Fibroblast of upper back skin (primary cell): ENCODE results near the gene ZCRB1.

Source experiments
- DNase-seq: peaks from one replicate; pipeline ENCODE4 v3.0.0-alpha.2; 2013

Gene ZCRB1

GRCh38 chr12:42277396-42278127, 48.3 kb downstream of the ZCRB1 start:
- DNase-seq = peak; percentile 13

GRCh38 chr12:42275499-42275898, 50.4 kb downstream of the ZCRB1 start:
- DNase-seq = no peak

DNA sequence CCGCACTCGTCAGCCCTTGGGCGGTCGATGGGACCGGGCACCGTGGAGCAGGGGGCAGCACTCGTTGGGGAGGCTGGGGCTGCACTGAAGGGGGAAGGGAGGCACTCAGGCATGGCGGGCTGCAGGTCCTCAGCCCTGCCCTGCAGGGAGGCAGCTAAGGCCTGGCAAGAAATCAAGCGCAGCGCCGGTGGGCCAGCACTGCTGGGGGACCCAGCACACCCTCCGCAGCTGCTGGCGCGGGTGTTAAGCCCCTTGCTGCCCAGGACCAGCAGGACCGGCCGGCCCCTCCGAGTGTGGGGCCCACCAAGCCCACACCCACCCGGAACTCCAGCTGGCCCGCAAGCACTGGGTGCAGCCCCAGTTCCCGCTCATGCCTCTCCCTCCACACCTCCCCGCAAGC, 52.2 kb downstream of the ZCRB1 start:
- DNase-seq = no peak

- no peak for DNase-seq
Measured at GRCh38 chr12:42270596-42270995, 55.3 kb downstream of the ZCRB1 start.

DNA sequence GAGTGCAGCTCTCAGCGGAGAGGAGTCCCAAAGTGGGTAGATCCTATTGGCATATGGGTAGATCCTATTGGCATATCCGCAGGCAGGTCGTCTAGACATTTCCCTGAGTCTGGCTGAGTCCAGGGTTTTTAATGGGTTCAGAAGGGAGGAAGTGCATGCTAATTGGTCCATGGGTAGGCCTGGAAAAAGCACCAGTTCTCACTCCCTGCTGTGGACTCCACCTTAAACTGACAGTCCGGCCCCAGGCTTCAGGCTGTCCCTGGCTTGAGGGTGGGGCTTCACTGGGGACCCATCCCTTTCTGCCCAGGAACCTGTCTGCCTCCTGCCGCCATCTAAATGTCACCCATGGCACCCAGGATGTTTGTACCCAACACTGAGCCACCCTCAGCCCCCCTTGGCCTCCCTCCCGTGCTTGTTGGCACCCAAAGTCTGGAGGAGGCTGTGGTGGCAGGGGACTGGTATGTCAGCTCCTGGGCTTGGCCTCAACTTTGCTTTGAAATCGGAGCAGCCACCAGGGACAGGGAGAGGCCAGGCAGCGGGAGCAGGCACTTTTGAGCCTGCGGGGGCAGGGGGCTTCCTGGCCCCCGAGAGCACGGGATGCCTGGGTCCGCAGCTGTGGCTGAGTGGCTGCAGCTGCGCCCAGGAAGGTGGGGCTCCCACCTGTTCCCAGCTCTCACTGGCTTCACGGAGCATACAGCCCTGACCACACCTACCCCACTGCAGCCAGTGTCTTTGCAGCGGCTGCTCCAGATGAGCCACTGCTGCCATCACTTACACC, 58.3 kb downstream of the ZCRB1 start:
- no peak for DNase-seq

DNA sequence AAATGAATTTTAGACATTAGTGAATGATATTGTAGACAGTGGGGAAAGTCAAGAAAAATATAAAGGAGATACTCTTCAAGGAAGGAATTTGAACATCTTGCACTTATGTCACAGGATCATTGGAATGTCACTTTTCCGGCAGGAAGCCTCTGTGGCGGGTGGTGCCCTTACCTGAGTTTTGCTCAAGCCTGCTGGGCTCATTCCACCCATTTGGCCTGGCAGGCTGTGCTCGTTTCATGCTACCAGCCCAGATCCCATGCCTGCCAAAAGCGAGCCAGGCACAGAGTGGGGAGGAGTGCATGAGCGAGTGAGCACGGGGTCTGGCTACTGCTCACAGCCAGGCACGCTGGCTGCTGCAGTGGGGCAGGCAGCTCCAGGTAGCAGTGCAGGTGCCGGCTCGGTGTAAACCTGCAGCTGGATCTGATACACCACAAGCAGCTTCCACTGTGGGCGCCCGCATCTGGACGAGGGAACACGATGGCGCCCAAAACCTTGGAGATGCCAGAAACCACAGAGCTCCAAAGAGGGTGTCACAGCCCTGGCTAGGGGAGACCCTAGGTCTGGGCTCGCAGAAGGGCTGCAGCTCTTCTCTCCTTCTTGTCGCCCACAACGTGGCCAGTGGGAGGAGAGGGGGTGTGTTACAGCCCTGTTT, 59.2 kb downstream of the ZCRB1 start:
- DNase-seq = no peak

DNA sequence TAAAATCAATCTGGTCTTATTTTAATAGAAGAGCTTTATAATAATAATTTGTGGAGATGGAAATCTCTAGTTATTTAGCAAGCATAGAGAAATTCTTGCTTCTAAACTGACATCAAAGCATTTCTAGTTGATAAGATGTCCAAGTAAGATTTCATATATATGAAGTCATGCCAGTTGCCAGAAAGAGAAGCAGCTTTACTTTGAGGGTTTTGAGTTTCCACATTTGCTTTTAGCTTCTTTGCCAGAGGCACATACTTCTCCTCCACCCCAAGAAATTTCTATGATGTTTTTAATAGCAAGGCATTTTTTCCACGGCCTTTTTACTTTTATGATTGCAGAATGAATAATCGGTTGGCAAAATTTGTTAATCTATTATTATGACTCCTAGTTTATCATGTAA, 63.6 kb downstream of the ZCRB1 start:
- DNase-seq = peak; percentile 4
